Loucy (cell line): Measurements from ENCODE around the gene ID3.

ENCODE experiments used
- H2AFZ ChIP-seq: fragments of 200-600 bp; sonication (generic); 2 replicates; pipeline ENCODE4 v1.6.0; 2016; ENCODE audit warnings: antibody characterized with exemption, mild to moderate bottlenecking, low read length, moderate library complexity
- H3F3A ChIP-seq: fragments of 200-600 bp; 2 replicates; pipeline ENCODE4 v1.6.0; 2016; ENCODE audit warnings: antibody characterized with exemption, low read depth, mild to moderate bottlenecking
- H3K27me3 ChIP-seq: fragments of 200-600 bp; sonication (generic); 2 replicates; pipeline ENCODE4 v1.6.1; 2014; ENCODE audit warnings: low read length, mild to moderate bottlenecking; ENCODE audit not compliant: insufficient read depth, poor library complexity, severe bottlenecking
- H3K36me3 ChIP-seq: fragments of 200-600 bp; sonication (generic); 2 replicates; pipeline ENCODE4 v1.6.1; 2016; ENCODE audit warnings: low read length; ENCODE audit not compliant: insufficient read depth
- H3K4me1 ChIP-seq: fragments of 200-600 bp; sonication (generic); 2 replicates; pipeline ENCODE4 v1.5.1; 2014; ENCODE audit warnings: low read length, mild to moderate bottlenecking; ENCODE audit not compliant: insufficient read depth, poor library complexity, severe bottlenecking
- H3K4me2 ChIP-seq: fragments of 200-600 bp; sonication (generic); 2 replicates; pipeline ENCODE4 v1.6.0; 2014; ENCODE audit warnings: antibody characterized with exemption, low read length, low read depth, mild to moderate bottlenecking; ENCODE audit not compliant: poor library complexity, severe bottlenecking
- H3K4me3 ChIP-seq: fragments of 200-600 bp; sonication (generic); 2 replicates; pipeline ENCODE4 v1.5.1; 2014; ENCODE audit warnings: low read length, mild to moderate bottlenecking, mixed read lengths; ENCODE audit not compliant: poor library complexity, severe bottlenecking
- H3K79me2 ChIP-seq: fragments of 200-600 bp; sonication (generic); 2 replicates; pipeline ENCODE4 v1.6.1; 2014; ENCODE audit warnings: low read length; ENCODE audit not compliant: insufficient read depth
- H3K9ac ChIP-seq: fragments of 200-600 bp; sonication (generic); 2 replicates; pipeline ENCODE4 v1.6.0; 2014; ENCODE audit warnings: mild to moderate bottlenecking, low read depth, low read length, moderate library complexity; ENCODE audit not compliant: poor library complexity, severe bottlenecking
- H3K9me2 ChIP-seq: fragments of 200-600 bp; sonication (generic); replicated peaks from 2 replicates; pipeline ENCODE4 v1.6.1; 2016; ENCODE audit warnings: low read depth, low read length, mixed read lengths
- H3K9me3 ChIP-seq: fragments of 200-600 bp; sonication (generic); 2 replicates; pipeline ENCODE4 v1.6.1; 2014; ENCODE audit warnings: mild to moderate bottlenecking, antibody characterized with exemption, low read length, low read depth; ENCODE audit not compliant: insufficient read depth
- H4K20me1 ChIP-seq: fragments of 200-600 bp; sonication (generic); 2 replicates; pipeline ENCODE4 v1.6.0; 2014; ENCODE audit warnings: antibody characterized with exemption, low read length, mild to moderate bottlenecking; ENCODE audit not compliant: insufficient read depth, poor library complexity, severe bottlenecking
- EZH2phosphoT487 ChIP-seq: fragments of 200-600 bp; IDR thresholded peaks from 2 replicates; pipeline ENCODE4 v1.6.1; 2018; ENCODE audit warnings: antibody characterized with exemption, mild to moderate bottlenecking, moderate library complexity, borderline replicate concordance
- TF ChIP-seq, protein P1 (sequence below): fragments of 200-600 bp; sonication (generic); conservative IDR thresholded peaks from 2 replicates; pipeline ENCODE4 v1.5.1; 2014; ENCODE audit warnings: mild to moderate bottlenecking, antibody characterized with exemption, low read length

ID3 gene

GRCh38 chr1:23573574-23574182, 14.4 kb upstream of the ID3 start:
- peaks cover 6% of the 10 kb centered on the region for H3K4me1 ChIP-seq
- H3K79me2 ChIP-seq = no peaks in the 10 kb centered on the region
- no peak overlapping the region for H2AFZ ChIP-seq
- no peaks in the 10 kb centered on the region; the same call in 1 of the 2 replicates for H3F3A ChIP-seq
- H3K36me3 ChIP-seq = no peaks in the 10 kb centered on the region
- H3K9me2 ChIP-seq = no peaks in the 10 kb centered on the region
- H4K20me1 ChIP-seq = no peaks in the 10 kb centered on the region
- no peak overlapping the region for H3K4me3 ChIP-seq
- peaks cover 10% of the 10 kb centered on the region for H3K27me3 ChIP-seq
- TF ChIP-seq EZH2phosphoT487 = no peak
- TF ChIP-seq, protein P1, sequence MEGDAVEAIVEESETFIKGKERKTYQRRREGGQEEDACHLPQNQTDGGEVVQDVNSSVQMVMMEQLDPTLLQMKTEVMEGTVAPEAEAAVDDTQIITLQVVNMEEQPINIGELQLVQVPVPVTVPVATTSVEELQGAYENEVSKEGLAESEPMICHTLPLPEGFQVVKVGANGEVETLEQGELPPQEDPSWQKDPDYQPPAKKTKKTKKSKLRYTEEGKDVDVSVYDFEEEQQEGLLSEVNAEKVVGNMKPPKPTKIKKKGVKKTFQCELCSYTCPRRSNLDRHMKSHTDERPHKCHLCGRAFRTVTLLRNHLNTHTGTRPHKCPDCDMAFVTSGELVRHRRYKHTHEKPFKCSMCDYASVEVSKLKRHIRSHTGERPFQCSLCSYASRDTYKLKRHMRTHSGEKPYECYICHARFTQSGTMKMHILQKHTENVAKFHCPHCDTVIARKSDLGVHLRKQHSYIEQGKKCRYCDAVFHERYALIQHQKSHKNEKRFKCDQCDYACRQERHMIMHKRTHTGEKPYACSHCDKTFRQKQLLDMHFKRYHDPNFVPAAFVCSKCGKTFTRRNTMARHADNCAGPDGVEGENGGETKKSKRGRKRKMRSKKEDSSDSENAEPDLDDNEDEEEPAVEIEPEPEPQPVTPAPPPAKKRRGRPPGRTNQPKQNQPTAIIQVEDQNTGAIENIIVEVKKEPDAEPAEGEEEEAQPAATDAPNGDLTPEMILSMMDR = no peak
- no peaks in the 10 kb centered on the region for H3K9me3 ChIP-seq
- no peak overlapping the region for H3K9ac ChIP-seq
- no peak overlapping the region for H3K4me2 ChIP-seq

- H3K9me2 ChIP-seq = no peaks in the 10 kb centered on the region
- H3K9ac ChIP-seq = no peak overlapping the region
- H2AFZ ChIP-seq = no peak overlapping the region
- no peaks in the 10 kb centered on the region for H3K79me2 ChIP-seq
- H3K27me3 ChIP-seq = peaks cover 17% of the 10 kb centered on the region
- H4K20me1 ChIP-seq = no peaks in the 10 kb centered on the region
- no peaks in the 10 kb centered on the region for H3K9me3 ChIP-seq
- no peaks in the 10 kb centered on the region; the same call in 1 of the 2 replicates for H3F3A ChIP-seq
- TF ChIP-seq, protein P1 = no peak
- TF ChIP-seq EZH2phosphoT487 = no peak
- H3K36me3 ChIP-seq = no peaks in the 10 kb centered on the region
- H3K4me3 ChIP-seq = no peak overlapping the region
- H3K4me1 ChIP-seq = peaks cover 6% of the 10 kb centered on the region
- H3K4me2 ChIP-seq = no peak overlapping the region
These were observed 12.2 kb upstream of the ID3 start for GRCh38 chr1:23571465-23571864.

DNA sequence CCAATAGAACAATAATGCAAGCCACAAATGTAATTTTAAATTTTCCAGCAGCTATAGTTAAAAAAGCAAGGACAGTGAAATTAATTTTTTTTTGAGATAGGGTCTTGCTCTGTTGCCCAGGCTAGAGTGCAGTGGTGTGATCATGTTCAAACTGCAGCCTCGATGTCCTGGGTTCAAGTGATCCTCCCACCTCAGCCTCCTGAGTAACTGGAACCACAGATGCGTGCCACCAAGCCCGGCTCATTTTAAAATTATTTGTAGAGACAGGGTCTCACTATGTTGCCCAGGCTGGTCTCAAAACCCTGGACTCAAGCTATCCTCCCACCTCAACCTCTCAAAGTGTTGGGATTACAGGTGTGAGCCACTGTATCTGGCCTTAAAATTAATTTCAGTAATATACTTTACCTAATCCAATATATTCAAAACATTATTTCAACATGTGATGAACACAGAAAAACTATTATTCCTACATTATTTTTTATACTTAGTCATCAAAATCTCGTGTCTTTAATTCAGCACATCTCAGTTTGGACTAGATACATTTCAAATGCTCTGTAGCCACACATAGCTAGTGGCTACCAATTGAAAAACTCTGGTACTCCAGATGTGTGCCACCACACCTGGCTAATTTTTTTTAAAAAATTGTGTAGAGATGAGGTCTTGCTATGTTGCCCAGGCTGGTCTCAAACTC, 10.8 kb upstream of the ID3 start:
- Histone ChIP-seq H3K4me2 (no peak overlapping the region), H3K4me1 (peaks cover 6% of the 10 kb centered on the region), H3K9me2 (no peaks in the 10 kb centered on the region), H3K4me3 (no peak overlapping the region), H3F3A (no peaks in the 10 kb centered on the region; the same call in 1 of the 2 replicates), H3K9ac (no peak overlapping the region), H4K20me1 (no peaks in the 10 kb centered on the region), H2AFZ (no peak overlapping the region), H3K27me3 (peaks cover 17% of the 10 kb centered on the region), H3K36me3 (no peaks in the 10 kb centered on the region), H3K9me3 (no peaks in the 10 kb centered on the region), H3K79me2 (no peaks in the 10 kb centered on the region)
- TF ChIP-seq, protein P1 = no peak
- TF ChIP-seq EZH2phosphoT487 = no peak
